ENCODE data around the gene ATF7IP2. TPM values are rescaled to one million over a fixed set of nuclear protein-coding genes. Genes with fewer than 3 reads are reported as not detected.
"Not testable (repeated sequence)": the region's sequence is repeated elsewhere in the genome, so short reads cannot be mapped to it uniquely, and the experiment has no call there.

Gene ATF7IP2
- 17.4 TPM for polyA plus RNA-seq (2013, experiment 1 of 2)
- polyA plus RNA-seq (2013, experiment 2 of 2), result 19.9 TPM

- H3K9ac ChIP-seq (ENCODE audit: low read depth, low read length), result peak within 1 kb of the TSS; percentile 75
- 3% methylated on average over 63 of the region's 66 CpGs for WGBS
- H3K4me1 ChIP-seq (ENCODE audit: insufficient read depth, low read length), result 0 out of 2 replicates have a peak, but pooled peaks cover 4% of the 10 kb centered on the region
- H3K27ac ChIP-seq (ENCODE audit: low read depth, low read length), result peak within 1 kb of the TSS; percentile 32; the same call in 1 of the 2 replicates
- H3K4me3 ChIP-seq (ENCODE audit: low read length), result peak within 1 kb of the TSS; percentile 79
- H3K27me3 ChIP-seq (ENCODE audit: insufficient read depth, low read length), result no peaks in the 10 kb centered on the region; the same call in 1 of the 2 replicates
- 0 out of 2 replicates have a peak, but pooled peaks cover 6% of the 10 kb centered on the region for H3K36me3 ChIP-seq (ENCODE audit: insufficient read depth, low read length)
- H3K9me3 ChIP-seq (ENCODE audit: insufficient read depth, low read depth, low read length), result no peaks in the 10 kb centered on the region
Measured at GRCh38 chr16:10385725-10386516, at the start of gene ATF7IP2. ATF7IP2 (plus strand) TSS chr16:10386061; CDS start chr16:10430621, 44,560 bp downstream.

DNA sequence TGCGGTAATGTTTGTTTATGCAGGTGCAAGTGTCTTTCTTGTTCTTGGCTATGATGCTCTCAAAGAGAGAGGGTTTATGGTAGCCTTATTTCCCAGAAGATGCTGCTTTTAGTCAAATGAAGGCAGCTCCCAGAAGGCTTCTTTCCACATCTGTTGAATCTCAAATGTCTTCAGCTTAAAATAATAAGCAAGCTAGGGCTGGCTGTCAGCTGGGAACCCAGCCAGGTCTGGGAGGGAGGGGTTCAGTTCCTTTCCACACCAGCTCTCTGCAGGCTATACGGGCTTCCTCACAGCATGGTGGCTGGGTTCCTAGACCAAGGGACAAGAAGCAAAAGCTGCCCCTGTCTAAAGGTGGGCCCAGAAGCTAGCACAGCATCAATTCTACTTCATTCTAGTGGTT, 47.4 kb upstream of the ATF7IP2 start:
- Histone ChIP-seq H3K9me3 (ENCODE audit: insufficient read depth, low read depth, low read length) (peaks cover 32% of the 10 kb centered on the region), H3K4me1 (ENCODE audit: insufficient read depth, low read length) (no peaks in the 10 kb centered on the region), H3K27me3 (ENCODE audit: insufficient read depth, low read length) (no peaks in the 10 kb centered on the region), H3K36me3 (ENCODE audit: insufficient read depth, low read length) (no peaks in the 10 kb centered on the region), H3K27ac (ENCODE audit: low read depth, low read length) (no peak overlapping the region), H3K9ac (ENCODE audit: low read depth, low read length) (no peak overlapping the region), H3K4me3 (ENCODE audit: low read length) (no peak overlapping the region)
- 93% methylated on average over 2 of the region's 2 CpGs for WGBS

- 95% methylated on average over 8 of the region's 8 CpGs for WGBS
Measured at GRCh38 chr16:10339777-10340732, 45.8 kb upstream of the ATF7IP2 start.

DNA sequence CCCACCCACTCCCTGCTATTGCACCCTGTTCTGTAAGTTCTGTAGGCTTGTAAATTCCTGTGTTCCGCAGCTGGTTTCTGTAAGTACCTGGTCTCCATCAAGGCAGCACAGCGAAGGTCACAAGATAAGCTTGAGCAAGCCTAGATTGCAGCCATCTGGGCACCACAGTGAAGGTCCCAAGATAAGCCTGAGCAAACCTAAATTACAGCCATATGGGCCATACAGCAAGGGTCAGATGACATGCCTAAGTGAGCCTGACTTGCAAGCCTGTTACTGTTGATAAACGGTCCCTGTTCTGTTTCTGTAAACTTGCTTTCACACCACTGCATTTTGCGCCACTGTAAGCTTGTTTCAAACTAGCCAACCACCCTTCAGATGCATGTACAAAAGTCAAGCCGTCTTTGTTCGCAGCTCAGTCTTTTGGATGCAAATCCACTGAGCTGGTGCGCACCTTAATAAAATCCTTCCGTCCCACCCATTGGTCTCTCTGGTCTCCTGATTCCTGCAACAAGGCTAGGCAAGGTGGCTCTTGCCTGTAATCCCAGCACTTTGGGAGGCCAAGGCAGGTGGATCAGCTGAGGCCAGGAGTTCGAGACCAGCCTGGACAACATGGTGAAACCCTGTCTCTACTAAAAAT, 42.6 kb upstream of the ATF7IP2 start:
- Histone ChIP-seq H3K9ac (ENCODE audit: low read depth, low read length) (no peak overlapping the region), H3K27me3 (ENCODE audit: insufficient read depth, low read length) (no peaks in the 10 kb centered on the region), H3K9me3 (ENCODE audit: insufficient read depth, low read depth, low read length) (peaks cover 40% of the 10 kb centered on the region), H3K4me3 (ENCODE audit: low read length) (no peak overlapping the region), H3K4me1 (ENCODE audit: insufficient read depth, low read length) (no peaks in the 10 kb centered on the region), H3K27ac (ENCODE audit: low read depth, low read length) (no peak overlapping the region), H3K36me3 (ENCODE audit: insufficient read depth, low read length) (no peaks in the 10 kb centered on the region)
- WGBS, result 94% methylated on average over 9 of the region's 9 CpGs

More at GRCh38 chr16:10339777-10340732, 45.8 kb upstream of the ATF7IP2 start:
- Histone ChIP-seq H3K27me3 (ENCODE audit: insufficient read depth, low read length) (no peaks in the 10 kb centered on the region), H3K9ac (ENCODE audit: low read depth, low read length) (no peak overlapping the region), H3K27ac (ENCODE audit: low read depth, low read length) (no peak overlapping the region), H3K36me3 (ENCODE audit: insufficient read depth, low read length) (no peaks in the 10 kb centered on the region), H3K9me3 (ENCODE audit: insufficient read depth, low read depth, low read length) (peaks cover 40% of the 10 kb centered on the region), H3K4me3 (ENCODE audit: low read length) (no peak overlapping the region), H3K4me1 (ENCODE audit: insufficient read depth, low read length) (no peaks in the 10 kb centered on the region)

DNA sequence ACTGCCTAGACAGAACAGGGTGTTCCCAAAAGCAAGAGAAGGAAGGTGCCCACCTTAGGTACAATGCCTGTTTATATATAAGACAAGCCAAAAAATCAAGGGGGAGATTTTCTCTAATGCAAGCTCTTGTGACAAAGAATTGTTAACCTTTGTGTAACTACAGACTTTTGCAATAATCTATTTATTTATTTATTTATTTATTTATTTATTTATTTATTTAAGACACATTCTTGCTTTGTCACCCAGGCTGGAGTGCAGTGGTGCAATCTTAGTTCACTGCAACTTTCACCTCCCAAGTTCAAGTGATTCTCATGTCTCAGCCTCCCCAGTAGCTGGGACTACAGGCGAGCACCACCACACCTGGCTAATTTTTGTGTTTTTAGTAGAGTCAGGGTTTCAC, 41.2 kb upstream of the ATF7IP2 start:
- peaks cover 36% of the 10 kb centered on the region for H3K9me3 ChIP-seq (ENCODE audit: insufficient read depth, low read depth, low read length)

DNA sequence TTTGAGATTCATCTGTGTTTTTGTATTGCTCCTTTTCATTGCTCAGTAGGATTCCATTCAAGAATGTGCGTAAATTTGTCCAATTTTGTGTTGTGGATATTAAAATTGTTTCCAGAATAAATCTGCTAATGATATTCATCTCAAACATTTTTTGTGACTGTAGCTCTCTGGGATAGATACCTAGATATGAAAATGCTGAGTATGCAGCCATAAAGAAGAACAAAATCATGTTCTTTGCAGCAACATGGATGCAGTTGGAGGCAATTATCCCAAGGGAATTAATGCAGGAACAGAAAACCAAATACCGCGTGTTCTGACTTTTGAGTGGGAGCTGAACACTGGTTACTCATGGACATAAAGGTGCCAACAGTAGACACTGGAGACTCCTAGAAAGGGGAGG, 40.2 kb upstream of the ATF7IP2 start:
- Histone ChIP-seq H3K4me3 (ENCODE audit: low read length) (no peak overlapping the region), H3K36me3 (ENCODE audit: insufficient read depth, low read length) (no peaks in the 10 kb centered on the region), H3K9me3 (ENCODE audit: insufficient read depth, low read depth, low read length) (peaks cover 28% of the 10 kb centered on the region), H3K27me3 (ENCODE audit: insufficient read depth, low read length) (no peaks in the 10 kb centered on the region), H3K27ac (ENCODE audit: low read depth, low read length) (no peak overlapping the region), H3K9ac (ENCODE audit: low read depth, low read length) (no peak overlapping the region), H3K4me1 (ENCODE audit: insufficient read depth, low read length) (no peaks in the 10 kb centered on the region)
- WGBS, result 100% methylated on average over 3 of the region's 3 CpGs

More for the DNA sequence above, 41.2 kb upstream of the ATF7IP2 start:
- H3K27ac ChIP-seq (ENCODE audit: low read depth, low read length); H3K36me3 ChIP-seq (ENCODE audit: insufficient read depth, low read length); H3K4me3 ChIP-seq (ENCODE audit: low read length); H3K27me3 ChIP-seq (ENCODE audit: insufficient read depth, low read length); H3K4me1 ChIP-seq (ENCODE audit: insufficient read depth, low read length); H3K9ac ChIP-seq (ENCODE audit: low read depth, low read length): not testable (repeated sequence)
- 89% methylated on average over 1 of the region's 1 CpG for WGBS

DNA sequence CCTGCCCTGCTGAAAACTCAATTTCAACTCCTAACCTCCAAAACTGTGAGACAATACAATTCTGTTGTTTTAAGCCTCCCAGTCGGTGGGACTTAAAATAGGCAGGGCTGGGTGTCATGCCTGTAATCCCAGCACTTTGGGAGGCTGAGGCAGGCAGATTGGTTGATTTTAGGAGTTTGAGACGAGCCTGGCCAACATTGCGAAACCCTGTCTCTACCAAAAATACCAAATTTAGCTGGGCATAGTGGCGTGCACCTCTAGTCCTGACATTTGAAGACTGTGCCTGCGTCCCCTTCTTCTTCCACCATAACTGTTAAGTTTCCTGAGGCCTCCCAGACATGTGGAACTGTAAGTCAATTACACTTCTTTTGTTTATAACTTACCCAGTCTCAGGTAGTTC, 36.0 kb upstream of the ATF7IP2 start:
- H3K4me1 ChIP-seq (ENCODE audit: insufficient read depth, low read length), result no peaks in the 10 kb centered on the region
- H3K9ac ChIP-seq (ENCODE audit: low read depth, low read length), result no peak overlapping the region
- no peak overlapping the region for H3K27ac ChIP-seq (ENCODE audit: low read depth, low read length)
- no peaks in the 10 kb centered on the region for H3K9me3 ChIP-seq (ENCODE audit: insufficient read depth, low read depth, low read length)
- 91% methylated on average over 5 of the region's 5 CpGs for WGBS
- H3K36me3 ChIP-seq (ENCODE audit: insufficient read depth, low read length), result no peaks in the 10 kb centered on the region
- H3K27me3 ChIP-seq (ENCODE audit: insufficient read depth, low read length), result no peaks in the 10 kb centered on the region
- no peak overlapping the region for H3K4me3 ChIP-seq (ENCODE audit: low read length)

DNA sequence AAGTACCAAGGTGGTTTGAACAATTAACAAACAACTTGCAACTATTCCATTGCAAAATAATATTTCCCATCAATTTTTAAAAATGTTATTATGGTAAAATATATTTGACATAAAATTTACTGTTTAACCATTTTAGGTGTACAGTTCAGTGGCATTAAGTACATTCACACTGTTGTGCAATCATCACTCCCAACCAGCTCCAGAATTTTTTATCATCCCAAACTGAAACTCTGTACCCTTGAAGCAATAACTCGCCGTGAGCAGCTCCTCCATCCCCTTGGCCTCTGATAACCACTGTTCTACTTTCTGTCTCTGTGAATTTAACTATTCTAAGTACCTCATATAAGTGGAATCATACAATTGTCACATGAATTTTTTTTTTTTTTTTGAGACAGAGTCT, 33.6 kb upstream of the ATF7IP2 start:
- Histone ChIP-seq H3K9me3 (ENCODE audit: insufficient read depth, low read depth, low read length) (peaks cover 4% of the 10 kb centered on the region), H3K36me3 (ENCODE audit: insufficient read depth, low read length) (no peaks in the 10 kb centered on the region), H3K4me1 (ENCODE audit: insufficient read depth, low read length) (no peaks in the 10 kb centered on the region), H3K27ac (ENCODE audit: low read depth, low read length) (no peak overlapping the region), H3K9ac (ENCODE audit: low read depth, low read length) (no peak overlapping the region), H3K27me3 (ENCODE audit: insufficient read depth, low read length) (no peaks in the 10 kb centered on the region), H3K4me3 (ENCODE audit: low read length) (no peak overlapping the region)
- WGBS, result 92% methylated on average over 2 of the region's 2 CpGs

DNA sequence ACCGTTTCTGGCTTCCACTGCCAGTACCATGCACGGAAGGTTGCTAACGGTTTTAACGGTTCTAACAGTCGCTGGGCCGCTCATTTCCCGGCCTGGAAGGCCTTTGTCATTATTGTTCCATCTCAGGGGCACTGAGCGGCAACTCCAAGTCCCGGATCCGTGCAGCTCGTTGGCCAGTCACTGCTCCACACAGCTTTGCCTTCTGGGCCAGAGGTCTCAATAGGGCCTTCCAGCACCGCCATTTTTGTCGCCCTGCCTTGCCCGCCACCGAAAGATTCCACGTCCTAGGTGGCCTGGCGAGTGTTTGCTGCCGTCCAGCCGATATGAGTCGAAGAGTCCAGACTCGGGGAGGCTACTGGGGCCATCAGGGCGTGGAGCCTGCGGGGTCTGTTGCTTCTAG, 30.3 kb upstream of the ATF7IP2 start:
- Histone ChIP-seq H3K9ac (ENCODE audit: low read depth, low read length) (no peak overlapping the region), H3K36me3 (ENCODE audit: insufficient read depth, low read length) (no peaks in the 10 kb centered on the region), H3K27me3 (ENCODE audit: insufficient read depth, low read length) (no peaks in the 10 kb centered on the region), H3K27ac (ENCODE audit: low read depth, low read length) (no peak overlapping the region), H3K4me1 (ENCODE audit: insufficient read depth, low read length) (no peaks in the 10 kb centered on the region), H3K4me3 (ENCODE audit: low read length) (no peak overlapping the region), H3K9me3 (ENCODE audit: insufficient read depth, low read depth, low read length) (peaks cover 4% of the 10 kb centered on the region)
- 96% methylated on average over 23 of the region's 23 CpGs for WGBS

DNA sequence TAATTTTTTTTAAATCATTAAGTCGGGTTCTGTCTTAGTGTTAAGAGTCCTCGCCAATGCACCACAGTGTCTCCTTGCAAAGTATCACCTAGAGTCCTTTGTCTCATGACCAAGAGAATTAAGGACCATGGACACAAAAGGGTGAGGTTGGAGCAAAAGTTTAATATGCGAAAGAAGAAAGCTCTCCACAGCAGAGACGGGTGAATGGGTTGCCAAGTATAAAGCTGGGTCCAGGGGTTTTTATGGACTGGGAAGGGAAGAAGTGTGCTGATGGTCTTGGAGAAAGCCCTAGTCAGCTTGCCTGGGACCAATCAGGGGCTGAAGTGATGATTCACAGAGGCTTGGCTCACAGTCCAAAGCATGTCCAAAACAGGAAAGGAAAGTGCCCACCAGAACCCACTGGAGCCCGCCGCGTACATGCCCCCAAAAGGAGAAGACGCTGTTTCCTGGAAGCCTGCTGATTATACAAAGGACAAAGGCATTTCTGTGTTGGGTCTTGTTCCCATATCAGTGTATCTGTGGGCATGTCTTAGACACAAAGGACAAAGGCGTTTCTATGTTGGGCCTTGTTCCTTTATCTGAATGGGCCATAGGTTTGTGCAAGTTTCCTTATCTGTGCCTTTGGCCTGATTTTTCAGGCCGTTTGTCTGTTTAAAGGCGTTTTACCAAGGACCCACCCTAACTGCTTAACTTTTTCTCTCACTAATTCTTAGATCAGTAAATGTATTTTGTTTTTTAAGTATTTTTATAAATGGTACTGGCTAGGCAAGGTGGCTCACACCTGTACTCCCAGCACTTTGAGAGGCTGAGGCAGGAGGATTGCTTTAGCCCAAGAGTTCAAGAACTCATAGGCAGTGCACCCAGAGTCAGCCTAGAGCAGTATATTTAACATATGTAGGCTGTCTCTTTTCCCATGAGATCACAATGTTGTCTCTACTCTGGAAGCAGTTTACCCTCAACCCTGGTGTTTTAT, 28.7 kb upstream of the ATF7IP2 start:
- Histone ChIP-seq H3K4me1 (ENCODE audit: insufficient read depth, low read length) (no peaks in the 10 kb centered on the region), H3K9me3 (ENCODE audit: insufficient read depth, low read depth, low read length) (peaks cover 4% of the 10 kb centered on the region), H3K27me3 (ENCODE audit: insufficient read depth, low read length) (no peaks in the 10 kb centered on the region), H3K9ac (ENCODE audit: low read depth, low read length) (no peak overlapping the region), H3K36me3 (ENCODE audit: insufficient read depth, low read length) (no peaks in the 10 kb centered on the region), H3K27ac (ENCODE audit: low read depth, low read length) (no peak overlapping the region), H3K4me3 (ENCODE audit: low read length) (no peak overlapping the region)
- WGBS, result 94% methylated on average over 11 of the region's 11 CpGs
